22Rv1 (cell line): ENCODE results near the gene TKTL1.

ENCODE experiments used
- CTCF ChIP-seq: fragments of 450-650 bp; IDR thresholded peaks from 2 replicates; pipeline ENCODE4 v1.5.1; 2017; ENCODE audit warnings: mild to moderate bottlenecking
- ZFX ChIP-seq: fragments of 450-650 bp; IDR thresholded peaks from 2 replicates; pipeline ENCODE4 v1.6.1; 2017; ENCODE audit warnings: antibody characterized with exemption, borderline replicate concordance

- no peak for TF ChIP-seq CTCF
- TF ChIP-seq ZFX: no peak
Observed at GRCh38 chrX:154298312-154298711, 2.7 kb downstream of the TKTL1 start.
